ENCODE data around the gene NAT8L.

Gene NAT8L

DNA sequence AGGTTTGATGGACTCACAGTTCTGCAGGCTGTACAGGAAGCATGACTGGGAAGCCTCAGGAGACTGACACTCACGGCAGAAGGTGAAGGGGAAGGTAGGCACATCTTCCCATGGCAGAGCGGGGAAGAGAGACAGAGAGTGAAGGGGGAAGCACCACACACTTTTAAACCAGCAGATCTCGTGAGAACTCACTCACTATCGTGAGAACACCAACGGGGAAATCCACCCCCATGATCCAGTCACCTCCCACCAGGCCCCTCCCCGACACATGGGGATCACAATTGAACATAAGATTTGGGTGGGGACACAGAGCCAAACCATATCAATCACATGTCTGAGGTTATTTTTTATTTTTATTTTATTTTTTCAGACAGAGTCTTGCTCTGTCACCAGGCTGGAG is 4.9 kb upstream of the NAT8L start:
- DNase-seq (ENCODE audit: low read depth) = no peak
- H3K4me3 ChIP-seq (ENCODE audit: low read depth, low read length) = no peak overlapping the region
- TF ChIP-seq, protein P1, sequence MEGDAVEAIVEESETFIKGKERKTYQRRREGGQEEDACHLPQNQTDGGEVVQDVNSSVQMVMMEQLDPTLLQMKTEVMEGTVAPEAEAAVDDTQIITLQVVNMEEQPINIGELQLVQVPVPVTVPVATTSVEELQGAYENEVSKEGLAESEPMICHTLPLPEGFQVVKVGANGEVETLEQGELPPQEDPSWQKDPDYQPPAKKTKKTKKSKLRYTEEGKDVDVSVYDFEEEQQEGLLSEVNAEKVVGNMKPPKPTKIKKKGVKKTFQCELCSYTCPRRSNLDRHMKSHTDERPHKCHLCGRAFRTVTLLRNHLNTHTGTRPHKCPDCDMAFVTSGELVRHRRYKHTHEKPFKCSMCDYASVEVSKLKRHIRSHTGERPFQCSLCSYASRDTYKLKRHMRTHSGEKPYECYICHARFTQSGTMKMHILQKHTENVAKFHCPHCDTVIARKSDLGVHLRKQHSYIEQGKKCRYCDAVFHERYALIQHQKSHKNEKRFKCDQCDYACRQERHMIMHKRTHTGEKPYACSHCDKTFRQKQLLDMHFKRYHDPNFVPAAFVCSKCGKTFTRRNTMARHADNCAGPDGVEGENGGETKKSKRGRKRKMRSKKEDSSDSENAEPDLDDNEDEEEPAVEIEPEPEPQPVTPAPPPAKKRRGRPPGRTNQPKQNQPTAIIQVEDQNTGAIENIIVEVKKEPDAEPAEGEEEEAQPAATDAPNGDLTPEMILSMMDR (IDR thresholded peaks at IDR 0.05; ENCODE audit: low read depth, low read length, missing control alignments) = no peak

DNA sequence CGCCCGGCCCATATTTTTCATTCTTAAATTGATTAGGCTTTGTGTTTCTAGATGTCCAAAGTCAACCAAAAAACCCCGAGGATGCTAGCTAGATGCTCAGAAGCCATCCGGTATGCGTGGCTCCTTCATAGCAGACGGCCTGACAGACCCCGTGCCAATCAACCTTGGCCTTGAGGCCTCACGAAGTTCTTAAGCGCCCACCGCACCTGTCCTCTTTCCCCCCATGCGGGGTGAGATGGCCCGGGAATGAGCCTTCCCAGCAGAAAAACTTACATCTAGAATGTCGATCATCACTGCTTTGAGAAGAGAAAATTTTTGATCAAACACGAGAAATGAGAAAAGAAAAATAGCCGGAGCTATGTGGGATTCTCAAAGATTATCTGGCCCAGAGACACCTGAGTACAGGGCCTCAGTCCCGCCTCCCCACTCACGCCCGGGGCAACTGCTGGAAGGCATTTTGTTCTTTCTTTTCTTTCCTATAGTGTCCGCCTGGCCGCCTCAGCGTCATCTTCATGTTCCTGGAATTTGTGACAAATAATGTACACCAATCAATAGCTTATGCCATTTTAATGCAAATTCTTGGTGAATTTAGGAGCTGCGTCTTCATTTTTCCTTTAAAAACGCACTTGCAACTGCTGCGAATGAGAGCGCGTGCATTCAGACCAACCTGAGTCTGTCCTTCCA is 1.6 kb upstream of the NAT8L start:
- TF ChIP-seq, protein P1 (IDR thresholded peaks at IDR 0.05; ENCODE audit: low read depth, low read length, missing control alignments) = no peak
- H3K4me3 ChIP-seq (ENCODE audit: low read depth, low read length) = no peak overlapping the region
- no peak for DNase-seq (ENCODE audit: low read depth)

GRCh38 chr4:2058264-2059045 is 672 bp upstream of the NAT8L start:
- TF ChIP-seq, protein P1 (IDR thresholded peaks at IDR 0.05; ENCODE audit: low read depth, low read length, missing control alignments) = no peak
- DNase-seq (ENCODE audit: low read depth) = no peak
- H3K4me3 ChIP-seq (ENCODE audit: low read depth, low read length) = no peak overlapping the region

- TF ChIP-seq, protein P1 (IDR thresholded peaks at IDR 0.05; ENCODE audit: low read depth, low read length, missing control alignments) = no peak
- no peak for DNase-seq (ENCODE audit: low read depth)
- H3K4me3 ChIP-seq (ENCODE audit: low read depth, low read length) = no peak overlapping the region
Measured at GRCh38 chr4:2059726-2060602, 837 bp downstream of the NAT8L start.

DNA sequence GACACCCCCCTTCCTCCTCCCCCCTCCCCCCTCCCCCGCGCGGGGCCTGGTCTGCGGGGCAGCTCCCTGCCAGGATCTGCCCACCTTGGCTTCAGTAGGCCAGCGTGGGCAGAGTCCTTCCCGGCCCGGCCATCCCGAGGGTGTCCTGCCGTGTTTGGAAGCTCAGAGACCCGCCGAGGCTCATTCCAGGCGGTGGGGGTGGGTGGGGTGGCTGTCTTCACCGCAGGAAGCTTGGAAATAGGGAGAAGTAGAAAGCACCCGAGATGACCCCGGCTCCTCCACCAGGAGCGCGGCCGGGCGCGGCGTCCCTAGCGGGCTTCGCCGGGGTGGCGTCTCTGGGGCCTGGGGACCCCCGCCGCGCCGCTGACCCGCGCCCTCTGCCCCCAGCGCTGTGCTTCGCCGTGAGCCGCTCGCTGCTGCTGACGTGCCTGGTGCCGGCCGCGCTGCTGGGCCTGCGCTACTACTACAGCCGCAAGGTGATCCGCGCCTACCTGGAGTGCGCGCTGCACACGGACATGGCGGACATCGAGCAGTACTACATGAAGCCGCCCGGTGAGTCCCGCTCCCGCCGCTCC is 1.6 kb downstream of the NAT8L start:
- no peak overlapping the region for H3K4me3 ChIP-seq (ENCODE audit: low read depth, low read length)
- no peak for DNase-seq (ENCODE audit: low read depth)
- TF ChIP-seq, protein P1 (IDR thresholded peaks at IDR 0.05; ENCODE audit: low read depth, low read length, missing control alignments) = no peak

- H3K4me3 ChIP-seq (ENCODE audit: low read depth, low read length) = no peak overlapping the region
- no peak for DNase-seq (ENCODE audit: low read depth)
- TF ChIP-seq, protein P1 (IDR thresholded peaks at IDR 0.05; ENCODE audit: low read depth, low read length, missing control alignments) = no peak
Measured at GRCh38 chr4:2061186-2062131, 2.3 kb downstream of the NAT8L start.
